Endothelial cell of umbilical vein (primary cell): ENCODE measurements around the gene GGA2. TPM values are rescaled to one million over a fixed set of nuclear protein-coding genes. Genes with fewer than 3 reads are reported as not detected.

Experiments
- BruUV-seq: library from RNA; stranded (reverse); fragments of 400-500 nt; replicated peaks from 2 replicates; lab custom pipeline; 2021; lab: Mats Ljungman, UMichigan
- CTCF ChIA-PET: fragments of 300-600, 350-600 bp; sonication (Branson Sonifier 250); formaldehyde crosslinking; loops from one replicate; lab custom pipeline; 2021; ENCODE audit warnings: antibody characterized with exemption, inconsistent platforms; lab: Charles Lee
- POLR2A ChIA-PET: fragments of 300-600, 350-600 bp; sonication (Branson Sonifier 250); formaldehyde crosslinking; loops from one replicate; lab custom pipeline; 2021; ENCODE audit warnings: antibody characterized with exemption, inconsistent platforms; lab: Charles Lee
- DNase-seq: peaks from one replicate; pipeline ENCODE4 v3.0.0-alpha.2; 2011; ENCODE audit warnings: low read depth, low spot score
- FAIRE-seq: peaks from 2 replicates; lab custom pipeline; 2011; peaks lifted over from hg19 to GRCh38; lab: Jason Lieb, UNC
- H2AFZ ChIP-seq: 2 replicates; pipeline ENCODE4 v1.6.0; 2012; ENCODE audit warnings: low read depth, low read length, control low read depth, inconsistent platforms
- H3K27ac ChIP-seq: 2 replicates; pipeline ENCODE4 v1.5.1; 2011; ENCODE audit warnings: low read depth, mild to moderate bottlenecking, control low read depth, low read length, moderate library complexity; ENCODE audit not compliant: insufficient read depth
- H3K27me3 ChIP-seq, 2 experiments: 2 replicates each; pipeline versions ENCODE4 v1.6.0 to v1.6.1; 2011; ENCODE audit warnings: low read length in 2 of 2, mixed read lengths in 1 of 2; ENCODE audit not compliant: control insufficient read depth in 2 of 2, insufficient read depth in 2 of 2
- H3K36me3 ChIP-seq, 2 experiments: 2 replicates in 1 of 2; 3 replicates in 1 of 2; pipeline ENCODE4 v1.5.1; 2011; ENCODE audit warnings: low read length in 2 of 2, mild to moderate bottlenecking in 1 of 2, moderate library complexity in 1 of 2; ENCODE audit not compliant: control insufficient read depth in 2 of 2, insufficient read depth in 2 of 2; ENCODE audit errors: extremely low read depth in 1 of 2
- H3K4me1 ChIP-seq: 3 replicates; pipeline ENCODE4 v1.5.1; 2011; ENCODE audit warnings: mild to moderate bottlenecking, low read length; ENCODE audit not compliant: control insufficient read depth, insufficient read depth; ENCODE audit errors: extremely low read depth
- H3K4me2 ChIP-seq: 2 replicates; pipeline ENCODE4 v1.6.1; 2011; ENCODE audit warnings: low read length, control low read depth, mixed read lengths; ENCODE audit not compliant: insufficient read depth
- H3K4me3 ChIP-seq, 3 experiments: fragments of 200-600 bp in 1 of 3; sonication (generic), shearing (Covaris generic) in 1 of 3; replicated peaks in 1 of 3; 2 replicates each; pipeline ENCODE4 v1.5.1; 2011 to 2016; ENCODE audit warnings: control low read depth in 3 of 3, low read length in 3 of 3, mild to moderate bottlenecking in 2 of 3, inconsistent platforms in 1 of 3, low read depth in 1 of 3, moderate library complexity in 1 of 3; ENCODE audit not compliant: insufficient read depth in 1 of 3
- H3K79me2 ChIP-seq: 2 replicates; pipeline ENCODE4 v1.6.0; 2012; ENCODE audit warnings: low read length, inconsistent platforms; ENCODE audit not compliant: control insufficient read depth, insufficient read depth
- H3K9ac ChIP-seq: replicated peaks from 2 replicates; pipeline ENCODE3; 2011; ENCODE audit warnings: low read length, control low read depth; ENCODE audit not compliant: insufficient read depth; ENCODE audit errors: extremely low read depth
- H3K9me1 ChIP-seq: replicated peaks from 3 replicates; pipeline ENCODE4 v1.6.0; 2011; ENCODE audit warnings: mild to moderate bottlenecking, low read length; ENCODE audit not compliant: control insufficient read depth, insufficient read depth; ENCODE audit errors: extremely low read depth
- H3K9me3 ChIP-seq: replicated peaks from 2 replicates; pipeline ENCODE4 v1.5.1; 2012; ENCODE audit warnings: low read length, inconsistent platforms; ENCODE audit not compliant: control insufficient read depth, insufficient read depth
- H4K20me1 ChIP-seq: replicated peaks from 2 replicates; pipeline ENCODE3; 2011; ENCODE audit warnings: mild to moderate bottlenecking, low read length; ENCODE audit not compliant: control insufficient read depth, insufficient read depth; ENCODE audit errors: extremely low read depth
- CTCF ChIP-seq, 2 donors: IDR thresholded peaks; 1 replicate in 1 of 2; 2 replicates in 1 of 2; pipeline ENCODE4 v1.5.1; 2011; ENCODE audit warnings: low read length in 2 of 2, mild to moderate bottlenecking in 2 of 2, moderate library complexity in 2 of 2, control low read depth in 1 of 2, inconsistent platforms in 1 of 2, low read depth in 1 of 2; ENCODE audit not compliant: insufficient read depth in 1 of 2; ENCODE audit errors: extremely low read depth in 1 of 2
- EZH2 ChIP-seq: IDR thresholded peaks from 2 replicates; pipeline ENCODE4 v1.6.1; 2012; ENCODE audit warnings: borderline replicate concordance, low read depth, mild to moderate bottlenecking, moderate library complexity, low read length, inconsistent platforms; ENCODE audit not compliant: severe bottlenecking
- FOS ChIP-seq: IDR thresholded peaks from 2 replicates; pipeline ENCODE4 v1.6.1; 2011; ENCODE audit warnings: mild to moderate bottlenecking, low read length, moderate library complexity, borderline replicate concordance; ENCODE audit not compliant: insufficient read depth
- GATA2 ChIP-seq: IDR thresholded peaks from 2 replicates; pipeline ENCODE4 v1.7.0; 2011; ENCODE audit warnings: low read depth, mild to moderate bottlenecking, moderate library complexity, mixed read lengths, low read length; ENCODE audit not compliant: insufficient read length, insufficient read depth
- JUN ChIP-seq: IDR thresholded peaks from 2 replicates; pipeline ENCODE4 v1.6.1; 2011; ENCODE audit warnings: borderline replicate concordance, low read depth; ENCODE audit not compliant: insufficient read length, insufficient read depth
- MAX ChIP-seq: IDR thresholded peaks from 2 replicates; pipeline ENCODE4 v1.6.1; 2011; ENCODE audit not compliant: insufficient read depth, insufficient read length
- MYC ChIP-seq: IDR thresholded peaks from one replicate; pipeline ENCODE4 v1.6.1; 2011; ENCODE audit warnings: mild to moderate bottlenecking, low read depth, low read length
- POLR2A ChIP-seq: IDR thresholded peaks from 2 replicates; pipeline ENCODE4 v1.6.1; 2012; ENCODE audit warnings: low read depth, mild to moderate bottlenecking, control low read depth, low read length
- POLR2AphosphoS5 ChIP-seq: IDR thresholded peaks from 2 replicates; pipeline ENCODE4 v1.6.1; 2012; ENCODE audit warnings: low read depth, mild to moderate bottlenecking, control low read depth, low read length, moderate library complexity; ENCODE audit not compliant: insufficient read depth
- dilution Hi-C: fragments of 300-500 bp; cut with MboI; formaldehyde crosslinking; loops from one replicate; pipeline ENCODE4 v1.15.0; 2019; ENCODE audit warnings: low sequenced_read_pairs; ENCODE audit not compliant: extremely low pct_ligation_motif_present
- intact Hi-C: fragments of 100-400 bp; cut with micrococcal nuclease; formaldehyde crosslinking; loops from one replicate; pipeline ENCODE4 v1.10.0; 2022
- polyA plus RNA-seq, 4 experiments: library from polyadenylated mRNA; depleted of rRNA in 3 of 4; stranded (reverse) in 3 of 4; unstranded in 1 of 4; fragments of >200 nt; gene quantifications; 2 replicates each; pipeline versions ENCODE4 v1.2.1 to v1.2.3, GENCODE V29; 2011 to 2012; ENCODE audit warnings: missing spikeins in 1 of 4
- total RNA-seq: library from RNA; stranded (reverse); gene quantifications from 2 replicates; pipeline ENCODE4 v1.2.3, GENCODE V29; 2021

Gene GGA2
- total and polyA plus RNA-seq, 2 donors (not counting 3 experiments of a cell fraction or from before 2014, with no cell fraction given) = 33.3 to 73.1 TPM

- dilution Hi-C loops = no loop called here
- no peaks in the 10 kb centered on the region for H3K9me3 ChIP-seq
- H4K20me1 ChIP-seq = peaks cover 2% of the 10 kb centered on the region
- no peak overlapping the region for H3K9ac ChIP-seq
- no peak overlapping the region for H3K4me3 ChIP-seq
- CTCF ChIA-PET = no interaction called here
- H3K9me1 ChIP-seq = no peaks in the 10 kb centered on the region
- FAIRE-seq (no peak), DNase-seq (peak; percentile 40)
- POLR2A ChIA-PET = no interaction called here
- intact Hi-C loops = no loop called here
- H3K4me1 ChIP-seq = peaks cover 22% of the 10 kb centered on the region
- H3K79me2 ChIP-seq = peaks cover 87% of the 10 kb centered on the region
- H3K27me3 ChIP-seq = no peaks in the 10 kb centered on the region
- TF ChIP-seq JUN (no peak), FOS (no peak), MYC (no peak), EZH2 (no peak), GATA2 (no peak), POLR2AphosphoS5 (no peak), MAX (no peak), CTCF (IDR thresholded peaks at IDR 0.05; ENCODE audit: extremely low read depth in 1 of 2, insufficient read depth in 1 of 2, low read depth in 1 of 2, low read length in 2 of 2) (no peak), POLR2A (no peak)
- no peak overlapping the region for H3K4me2 ChIP-seq
- H3K36me3 ChIP-seq = no peaks in the 10 kb centered on the region
- no peak overlapping the region for H2AFZ ChIP-seq
- no peak overlapping the region for H3K27ac ChIP-seq
- no TSS peak for BruUV-seq
Observed at GRCh38 chr16:23502466-23502865, 7.8 kb downstream of the GGA2 start.
